CD4-positive, alpha-beta T cell treated with Interleukin-15 for 1 hour (primary cell): Measurements from ENCODE around the gene ACBD6.

Source experiments
- DNase-seq: peaks from one replicate; pipeline ENCODE4 v3.0.0-alpha.2; 2020

ACBD6 gene

DNA sequence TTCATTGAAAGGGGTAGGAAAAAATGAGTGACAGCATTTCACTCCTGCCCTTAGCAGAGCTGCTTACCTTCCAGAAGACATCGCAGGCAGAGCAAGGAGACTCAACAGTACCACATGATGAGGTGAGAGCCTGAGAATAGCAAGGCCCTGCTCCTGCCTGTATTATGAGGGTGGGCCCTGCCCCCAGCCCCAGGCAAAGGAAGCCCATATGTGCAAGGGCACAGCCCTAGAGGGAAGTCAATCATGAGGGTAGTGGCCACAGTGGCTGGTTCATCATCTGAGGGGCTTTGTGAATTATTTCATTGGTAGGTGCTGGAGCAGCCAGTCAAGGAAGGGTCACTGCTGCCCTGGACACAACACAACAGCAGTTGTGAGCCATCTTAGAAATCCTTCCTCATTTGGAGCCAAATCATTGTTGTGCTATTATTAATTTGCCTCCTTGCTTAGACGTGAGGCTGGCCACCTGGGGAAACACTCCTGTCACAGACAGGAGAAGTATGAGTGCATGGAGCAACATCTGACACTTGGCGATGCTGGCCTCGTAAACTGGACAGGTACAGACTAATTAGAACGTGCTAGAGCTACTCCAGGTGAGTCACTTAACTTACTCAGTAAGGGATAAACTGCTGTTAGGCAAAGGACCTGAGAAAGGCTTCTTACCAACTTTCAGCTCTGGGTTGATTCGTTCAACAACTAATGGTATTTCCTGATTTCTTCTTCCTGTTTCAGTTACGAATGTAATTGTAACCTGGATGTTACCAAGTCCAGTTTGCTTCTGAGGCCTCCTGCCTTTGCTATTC lies 22.7 kb upstream of the ACBD6 start:
- DNase-seq, result no peak

DNA sequence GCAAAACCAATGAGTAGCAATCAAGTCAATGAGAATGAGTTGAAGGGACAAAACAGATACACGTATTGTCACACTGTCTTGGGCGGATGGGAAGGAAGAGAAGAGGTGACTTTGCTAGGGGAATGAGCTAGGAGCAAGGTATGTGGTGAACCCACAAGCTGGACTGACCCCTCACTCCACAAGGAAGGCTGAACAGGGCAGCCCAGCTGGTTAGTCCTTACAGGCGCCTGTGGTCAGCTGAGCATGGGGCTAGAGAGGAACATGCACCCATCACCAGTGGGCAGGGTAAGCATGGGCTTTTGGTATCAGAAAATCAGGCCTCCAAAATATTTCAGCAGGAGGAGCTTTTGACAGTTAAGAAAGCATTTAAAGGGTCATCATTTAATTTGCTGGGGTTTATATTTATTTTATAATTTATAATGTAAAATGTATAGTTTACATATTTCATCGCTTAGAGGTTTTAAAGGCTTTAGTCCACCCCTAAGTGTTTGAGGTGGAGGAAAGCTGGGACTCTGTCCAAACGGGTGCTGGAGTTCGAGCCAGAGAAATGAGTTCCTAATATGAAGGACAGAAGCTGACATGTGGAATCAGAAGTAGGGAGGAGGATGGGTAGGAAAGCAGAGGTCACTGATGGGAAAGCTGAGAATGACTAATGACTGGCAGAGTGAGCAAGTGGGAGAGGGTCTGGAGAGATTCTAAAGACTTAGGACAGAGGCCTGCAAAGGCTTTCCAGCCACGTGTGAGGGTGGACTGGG lies 22.0 kb upstream of the ACBD6 start:
- no peak for DNase-seq

DNA sequence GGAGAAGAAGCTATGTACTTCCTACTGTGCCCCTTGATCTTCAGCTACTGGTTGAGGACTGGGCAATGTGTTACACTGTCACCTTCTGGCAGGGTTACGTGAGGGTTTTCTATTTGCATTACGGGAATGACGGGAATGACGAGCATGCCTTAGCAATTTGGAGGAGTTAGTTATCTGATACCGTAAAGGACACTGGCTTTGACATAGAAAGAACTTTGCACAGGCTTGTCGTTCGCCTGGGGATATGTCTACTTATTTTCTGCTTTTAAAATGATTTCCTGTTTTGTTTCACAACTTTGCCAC lies 19.8 kb upstream of the ACBD6 start:
- DNase-seq, result no peak

DNA sequence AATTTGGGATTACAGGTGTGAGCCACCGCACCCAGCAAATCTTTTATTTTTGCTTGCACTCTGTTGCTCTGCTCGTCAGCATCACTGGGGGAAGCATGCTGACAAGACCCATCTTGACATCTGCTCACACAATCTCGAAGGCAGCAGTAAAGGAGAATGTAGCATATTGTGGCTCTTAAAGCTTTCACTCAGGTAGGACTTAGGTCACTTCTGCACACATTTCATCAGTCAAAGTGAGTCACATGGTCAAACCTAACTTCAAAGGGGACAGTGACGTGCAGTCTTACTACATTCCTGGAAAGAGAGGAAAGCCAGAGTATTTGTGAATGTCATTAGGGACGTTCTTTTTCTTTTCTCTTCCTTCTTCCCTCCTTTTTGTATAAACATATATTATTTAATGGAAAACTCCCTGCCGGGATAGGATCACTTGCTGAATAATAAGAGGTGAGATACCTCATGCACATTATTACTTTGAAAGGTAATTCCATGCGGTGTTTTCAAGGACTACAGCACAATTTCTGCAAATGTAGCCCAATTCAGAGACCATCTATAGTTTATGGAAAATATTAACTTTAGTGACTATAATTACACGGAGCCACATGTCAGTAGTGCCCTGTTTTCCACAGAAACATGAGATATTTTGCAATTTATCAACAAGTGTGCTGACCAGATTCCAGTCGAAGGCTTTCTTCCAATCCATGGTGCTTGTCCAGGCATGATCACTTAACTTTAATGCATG lies 19.3 kb upstream of the ACBD6 start:
- no peak for DNase-seq

DNA sequence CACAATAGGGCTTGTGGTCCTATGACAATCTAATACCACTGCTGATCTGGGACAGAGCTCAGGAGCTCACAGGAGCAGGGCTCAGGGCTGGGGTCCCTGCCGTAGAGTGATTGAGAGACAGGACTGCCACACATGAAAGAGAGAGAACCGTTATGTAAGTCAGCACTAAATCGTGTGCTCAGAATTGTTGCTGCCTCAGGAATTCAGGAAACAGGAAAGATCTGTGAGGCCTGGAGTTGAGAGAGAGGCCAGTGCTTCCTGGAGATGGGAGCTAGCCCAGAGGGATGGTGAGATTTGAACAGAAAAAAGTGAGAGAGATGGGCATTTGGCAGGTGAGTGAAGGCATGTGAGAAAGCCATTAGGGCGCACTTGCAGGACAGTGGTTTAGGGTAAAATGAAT lies 17.5 kb upstream of the ACBD6 start:
- DNase-seq, result no peak

DNA sequence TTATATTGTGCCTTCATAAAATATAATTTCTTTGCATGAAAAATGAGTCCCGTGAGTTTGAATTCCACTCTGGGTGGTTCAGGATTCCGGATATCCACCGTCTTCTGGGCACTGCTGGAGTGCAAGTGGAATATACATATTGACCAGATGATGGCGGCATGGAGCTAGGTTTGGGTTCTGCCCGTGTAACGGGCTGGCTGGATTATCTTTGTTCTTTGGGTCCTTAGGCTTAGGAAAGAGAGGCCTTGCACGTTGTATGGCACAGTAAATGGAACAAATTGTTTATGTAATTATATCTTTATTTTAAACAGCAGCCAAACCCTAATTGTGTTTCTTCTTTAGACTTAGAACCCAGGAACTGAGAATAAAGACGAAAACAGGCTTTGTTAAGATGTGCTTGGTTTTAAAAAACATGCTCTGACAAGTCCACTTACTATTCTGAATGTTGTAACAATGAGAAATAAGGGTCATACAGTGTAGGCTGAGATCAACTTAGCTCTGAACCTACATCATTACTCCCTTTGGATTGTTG lies 13.5 kb upstream of the ACBD6 start:
- peak; percentile 46 for DNase-seq

DNA sequence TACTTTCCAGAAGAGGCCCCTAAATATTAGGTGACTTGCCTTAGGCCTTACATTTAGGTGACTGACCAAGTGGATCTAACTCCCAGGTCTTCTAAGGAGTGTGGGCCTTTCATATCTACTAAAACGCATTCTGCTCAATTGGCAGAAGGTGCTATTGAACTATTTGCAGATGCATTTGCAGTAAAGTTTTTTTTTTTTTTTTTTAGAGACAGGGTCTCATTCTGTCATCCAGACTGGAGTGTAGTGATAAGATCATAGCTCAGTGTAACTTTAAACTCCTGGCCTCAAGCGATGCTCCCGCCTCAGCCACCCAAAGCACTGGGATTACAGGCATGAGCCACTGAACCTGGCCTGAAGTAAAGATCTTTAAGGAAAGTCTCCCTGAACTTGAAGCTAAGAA lies 13.0 kb upstream of the ACBD6 start:
- DNase-seq, result no peak

DNA sequence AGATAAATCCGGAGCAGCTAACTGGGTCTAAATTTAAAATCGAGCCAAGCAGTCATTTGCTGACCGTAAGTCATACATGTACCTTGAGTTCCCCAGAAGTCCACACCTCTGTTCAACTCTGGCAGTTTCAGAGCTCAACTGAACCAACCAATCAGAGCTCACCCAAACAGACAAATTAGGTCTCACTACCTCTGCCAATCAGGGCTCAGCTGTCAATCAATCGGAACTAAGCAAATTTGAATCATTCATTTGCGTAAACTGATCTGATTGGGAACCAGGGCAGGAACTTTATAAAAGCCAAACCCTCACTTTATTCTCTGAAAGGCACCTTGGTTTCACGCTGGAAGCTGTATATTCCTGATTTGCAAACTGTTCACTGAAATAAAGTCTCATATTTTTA lies 11.2 kb upstream of the ACBD6 start:
- no peak for DNase-seq

DNA sequence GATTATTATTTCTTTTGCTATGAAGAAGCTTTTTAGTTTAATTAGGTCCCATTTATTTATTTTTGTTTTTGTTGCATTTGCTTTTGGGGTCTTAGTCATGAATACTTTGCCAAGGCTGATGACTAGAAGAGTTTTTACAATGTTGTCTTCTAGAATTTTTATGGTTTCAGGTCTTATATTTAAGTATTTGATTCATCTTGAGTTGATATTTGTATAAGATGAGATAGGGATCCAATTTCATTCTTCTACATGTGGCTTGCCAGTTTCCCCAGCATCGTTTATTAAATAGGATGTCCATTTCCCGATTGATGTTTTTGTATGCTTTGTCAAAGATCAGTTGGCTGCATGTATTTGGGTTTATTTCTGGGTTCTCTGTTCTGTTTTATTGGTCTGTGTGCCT lies 8.5 kb upstream of the ACBD6 start:
- no peak for DNase-seq

DNA sequence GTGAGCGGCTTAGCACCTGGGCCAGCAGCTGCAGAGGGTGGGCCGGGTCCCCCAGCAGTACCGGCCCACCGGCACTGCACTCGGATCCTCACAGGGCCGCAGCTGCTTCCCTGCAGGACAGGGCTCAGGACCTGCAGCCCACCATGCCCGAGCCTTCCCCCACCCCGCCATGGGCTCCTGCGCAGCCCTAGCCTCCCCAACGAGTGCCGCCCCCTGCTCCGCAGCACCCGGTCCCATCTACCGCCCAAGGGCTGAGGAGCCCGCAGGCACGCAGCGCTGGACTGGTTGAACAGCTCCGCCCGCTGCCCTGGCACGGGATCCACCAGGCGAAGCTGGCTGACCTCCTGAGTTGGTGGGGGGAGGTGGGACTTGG lies 6.3 kb upstream of the ACBD6 start:
- no peak for DNase-seq

DNA sequence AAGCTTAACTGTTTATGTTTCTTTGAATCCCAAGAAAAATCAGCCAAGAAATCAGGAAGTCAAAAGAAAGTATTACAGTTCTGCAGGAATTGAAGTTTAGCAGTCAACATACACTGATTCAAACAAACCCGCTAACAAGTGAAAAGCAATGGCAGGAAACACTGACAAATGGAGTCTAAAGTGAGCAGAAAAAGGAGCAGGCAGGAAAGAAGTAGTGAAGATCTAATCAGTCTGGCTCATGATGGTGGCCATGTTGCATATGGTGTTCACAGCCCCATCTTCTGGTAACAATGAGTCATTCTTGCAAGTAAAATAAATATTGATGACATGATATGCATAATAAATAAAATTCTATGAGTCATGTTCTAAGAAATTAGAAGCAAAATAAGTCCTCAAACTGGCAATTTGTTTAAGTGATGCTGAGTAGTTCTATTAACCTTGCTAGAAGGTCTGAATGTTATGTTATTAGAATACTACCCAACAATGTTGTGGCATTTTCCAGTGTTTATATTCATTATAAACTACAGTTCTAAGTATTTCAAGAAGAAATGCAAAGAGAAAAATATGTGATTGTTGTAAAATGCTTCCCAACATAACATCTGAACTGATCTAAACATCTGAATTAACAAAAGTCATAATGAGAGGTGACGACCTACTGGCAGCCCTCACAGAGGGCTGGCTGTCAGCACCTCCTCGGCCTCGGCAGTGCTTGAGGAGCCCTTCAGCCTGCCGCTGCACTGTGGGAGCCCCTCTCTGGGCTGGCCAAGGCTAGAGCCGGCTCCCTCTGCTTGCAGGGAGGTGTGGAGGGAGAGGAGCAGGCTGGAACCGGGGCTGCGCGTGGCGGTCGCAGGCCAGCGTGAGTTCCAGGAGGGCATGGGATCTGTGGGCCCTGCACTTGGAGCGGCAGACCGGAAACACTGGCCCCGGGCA lies 5.7 kb upstream of the ACBD6 start:
- DNase-seq, result no peak

DNA sequence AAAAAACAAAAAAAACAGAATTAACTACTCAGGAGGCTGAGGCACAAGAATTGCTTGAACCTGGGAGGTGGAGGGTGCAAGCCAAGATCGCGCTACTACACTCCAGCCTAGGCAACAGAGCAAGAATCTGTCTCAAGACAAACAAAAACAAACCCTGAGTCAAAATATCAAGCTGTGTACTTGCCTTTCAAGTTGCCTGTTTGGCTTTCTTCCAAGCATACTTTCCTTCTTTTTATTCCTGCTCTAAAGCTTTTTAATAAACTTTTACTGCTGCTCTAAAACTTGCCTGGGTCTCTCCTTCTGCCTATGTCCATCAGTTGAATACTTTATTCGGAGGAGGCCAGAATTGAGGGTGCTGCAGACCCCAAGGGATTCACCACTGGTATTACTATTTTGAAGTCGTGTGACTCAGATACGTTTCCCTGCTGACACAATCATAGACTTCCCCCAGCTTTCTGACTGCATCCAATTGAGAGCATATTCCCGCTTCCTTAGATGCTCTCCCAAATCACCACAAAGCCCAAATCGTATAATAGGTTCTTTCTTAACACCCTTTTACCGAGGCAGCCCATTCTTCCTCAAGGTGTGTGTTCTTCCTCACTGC lies 3.5 kb upstream of the ACBD6 start:
- DNase-seq, result no peak

DNA sequence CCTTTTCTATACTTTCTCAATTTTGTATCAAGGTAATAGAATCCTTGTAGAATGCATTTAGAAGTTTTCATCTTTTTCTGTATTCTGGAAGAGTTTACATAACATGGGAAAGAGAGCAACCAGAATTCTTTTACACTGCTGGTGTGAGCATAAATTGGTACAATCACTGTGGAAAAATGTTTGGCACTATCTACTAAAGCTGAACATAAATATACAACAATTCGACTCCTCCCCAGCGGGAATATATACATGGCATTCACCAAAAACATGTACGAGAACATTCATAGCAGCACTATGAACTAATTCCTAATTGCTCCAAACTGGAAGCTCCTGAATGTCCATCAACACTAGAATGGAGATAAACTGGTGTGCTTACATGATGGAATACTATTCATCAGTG lies 1.8 kb upstream of the ACBD6 start:
- no peak for DNase-seq

DNA sequence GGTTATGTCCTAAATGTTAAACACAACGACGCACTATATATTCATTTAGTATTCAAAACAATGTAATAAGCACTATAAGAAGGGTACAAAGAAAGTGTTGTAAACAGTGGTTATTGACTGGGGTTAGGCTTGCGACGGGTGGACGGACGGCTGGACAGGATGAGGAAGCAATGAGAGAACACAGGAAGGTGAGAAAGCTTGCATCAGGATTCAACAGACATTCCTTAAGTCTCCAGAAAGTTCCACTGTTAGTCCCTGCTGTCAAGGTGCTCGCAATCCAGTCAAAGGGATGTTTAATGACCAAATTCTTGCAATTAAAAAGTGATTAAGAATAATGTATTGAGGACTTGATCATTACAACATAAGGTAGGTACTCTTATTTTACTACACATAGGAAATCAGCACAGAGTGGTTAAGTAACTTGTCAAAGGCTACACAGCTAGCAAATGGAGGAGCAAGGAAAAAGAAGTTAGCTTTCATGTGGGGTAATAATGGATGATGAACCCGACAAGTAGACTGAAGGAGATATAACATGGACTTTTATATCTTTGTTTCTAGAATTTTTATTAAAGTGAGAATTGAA lies 994 bp upstream of the ACBD6 start:
- no peak for DNase-seq

DNA sequence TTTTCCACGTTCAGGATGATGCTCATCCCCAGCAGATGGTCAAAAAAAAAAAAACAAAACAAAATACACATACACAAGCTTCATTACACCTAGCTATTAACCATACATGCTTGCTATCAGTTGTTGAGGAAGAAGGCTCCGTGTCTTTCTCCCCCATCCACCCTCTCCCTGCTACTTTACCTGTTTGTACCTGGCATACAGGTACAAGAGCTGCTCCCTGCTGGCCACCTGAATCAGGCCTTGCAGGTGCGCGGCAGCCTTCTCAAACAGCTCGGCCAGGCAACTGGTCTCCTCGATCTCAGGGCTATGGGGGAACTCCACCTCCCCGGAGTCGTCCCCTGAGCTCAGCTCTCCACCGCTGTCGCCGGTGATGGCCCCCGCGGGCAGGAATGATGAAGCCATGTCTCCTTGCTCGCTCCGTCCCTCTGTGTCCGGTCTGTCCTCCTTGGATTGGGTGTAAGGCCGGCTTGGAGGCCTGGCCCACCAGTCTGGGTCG lies 464 bp downstream of the ACBD6 start:
- DNase-seq, result no peak

DNA sequence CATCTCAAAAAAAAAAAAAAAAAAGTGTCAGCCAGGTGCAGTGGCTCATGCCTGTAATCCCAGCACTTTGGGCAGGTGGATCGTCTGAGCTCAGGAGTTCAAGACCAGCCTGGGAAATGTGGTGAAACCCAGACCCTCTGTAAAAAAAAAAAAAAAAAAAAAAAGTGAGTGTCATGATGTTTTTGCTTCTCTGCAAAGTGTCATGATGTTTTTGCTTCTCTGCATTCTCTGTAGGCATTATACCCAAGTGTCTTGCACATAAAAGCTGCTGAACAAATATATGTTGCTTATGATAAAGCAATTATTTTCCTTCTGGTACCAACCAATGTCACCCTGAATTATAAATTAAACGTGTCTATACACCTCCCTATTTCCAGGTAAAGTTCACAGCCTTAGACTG lies 1.7 kb downstream of the ACBD6 start:
- DNase-seq, result no peak

DNA sequence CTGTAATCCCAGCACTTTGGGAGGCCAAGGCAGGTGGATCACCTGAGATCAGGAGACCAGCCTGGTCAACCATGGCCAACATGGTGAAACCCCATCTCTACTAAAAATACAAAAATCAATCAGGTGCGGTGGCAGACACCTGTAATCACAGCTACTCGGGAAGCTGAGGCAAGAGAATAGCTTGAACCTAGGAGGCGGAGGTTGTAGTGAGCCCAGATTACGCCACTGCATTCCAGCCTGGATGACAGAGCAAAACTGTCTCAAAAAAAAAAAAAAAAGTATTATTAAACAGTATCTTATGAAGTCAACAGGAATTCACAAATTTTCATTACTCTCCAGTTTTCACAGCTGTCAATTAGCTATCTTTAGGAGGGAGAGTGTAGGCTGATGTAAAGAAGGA lies 3.8 kb downstream of the ACBD6 start:
- no peak for DNase-seq

DNA sequence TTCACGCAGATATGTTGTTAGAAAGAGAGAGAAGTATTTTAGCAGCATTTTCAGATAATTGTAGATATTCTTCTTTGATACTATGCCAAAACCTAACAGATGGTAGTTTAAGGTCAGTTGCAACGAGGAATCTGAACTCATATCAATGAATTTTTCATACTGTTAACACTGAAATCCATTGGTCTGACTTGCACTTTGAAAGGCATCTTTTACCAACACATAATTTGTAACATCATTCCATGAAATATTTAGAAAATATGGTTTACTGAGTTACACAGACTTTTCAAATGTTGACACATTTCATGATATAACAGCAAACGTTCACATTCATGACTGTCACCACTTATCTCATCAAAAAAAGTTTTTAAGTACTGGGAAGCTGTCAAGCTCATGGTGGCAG lies 4.6 kb downstream of the ACBD6 start:
- DNase-seq, result no peak

DNA sequence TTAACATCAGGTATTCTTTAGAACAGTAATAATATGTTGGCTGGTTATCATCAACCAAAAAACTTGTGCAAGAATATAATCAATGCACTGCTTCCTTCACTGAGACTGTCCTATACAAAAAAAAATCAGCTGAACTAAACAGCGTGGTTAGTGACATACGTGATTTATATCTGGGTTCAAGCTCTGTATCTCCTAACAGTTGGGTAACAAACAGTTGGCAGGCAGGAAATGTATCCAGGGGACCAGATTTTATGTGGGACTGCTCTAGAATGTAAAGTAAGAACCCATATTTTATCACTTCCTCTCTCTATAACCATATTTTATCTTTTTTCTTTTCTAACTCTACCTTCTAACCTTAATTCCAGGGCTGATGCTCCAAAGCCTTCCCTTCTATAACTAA lies 8.0 kb downstream of the ACBD6 start:
- no peak for DNase-seq

DNA sequence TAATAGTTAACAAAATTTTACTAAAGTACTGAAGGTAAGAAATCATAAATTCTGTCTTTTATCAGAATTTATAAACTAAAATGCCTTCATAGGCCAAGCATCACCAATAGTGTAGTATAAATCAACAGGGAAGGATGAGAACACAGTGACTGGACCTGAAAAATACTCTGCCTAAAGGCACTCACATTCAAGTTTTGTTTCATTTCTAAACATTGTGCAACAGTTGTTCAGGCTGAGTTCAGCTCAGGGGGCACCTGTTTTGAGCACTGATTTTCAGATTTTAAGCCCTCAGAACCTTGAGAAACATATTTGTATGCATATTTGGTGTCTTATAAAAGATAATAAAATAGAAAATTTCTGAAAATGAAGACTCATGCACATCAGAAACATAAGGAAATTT lies 12.4 kb downstream of the ACBD6 start:
- DNase-seq, result no peak

DNA sequence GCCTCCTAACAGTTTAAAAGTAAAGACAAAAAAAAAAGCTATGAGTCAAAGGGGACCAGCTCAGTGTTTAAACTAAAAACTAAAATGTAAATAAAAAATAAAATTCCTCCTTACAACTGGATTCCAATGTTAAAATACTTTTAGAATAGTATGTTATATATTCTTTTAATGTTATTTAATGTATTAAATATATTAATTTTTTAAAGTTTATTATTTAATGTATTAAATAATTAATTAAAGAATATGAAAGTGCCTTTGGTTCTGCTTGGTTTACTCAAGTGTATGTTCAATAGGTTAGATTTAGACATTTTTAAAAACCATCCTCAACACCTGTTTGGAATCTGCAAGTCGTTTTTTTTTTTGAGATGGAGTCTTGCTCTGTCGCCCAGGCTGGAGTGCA lies 13.1 kb downstream of the ACBD6 start:
- DNase-seq, result no peak

DNA sequence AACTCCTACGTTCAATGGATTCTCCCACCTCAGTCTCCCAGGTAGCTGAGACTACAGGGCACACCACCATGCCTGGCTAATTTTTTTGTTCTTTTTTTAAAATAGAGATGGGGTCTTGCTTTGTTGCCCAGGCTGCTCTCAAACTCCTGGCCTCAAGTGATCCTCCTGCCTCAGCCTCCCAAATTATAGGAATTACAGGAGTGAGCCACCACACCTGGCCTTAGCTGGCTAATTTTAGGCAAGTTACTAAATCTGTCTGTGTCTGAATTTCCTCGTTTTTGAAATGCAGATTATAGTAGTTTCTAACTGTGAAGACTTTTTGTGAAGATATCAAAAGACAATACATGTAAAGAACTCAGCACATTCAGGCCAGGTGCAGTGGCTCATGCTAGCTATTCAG lies 13.7 kb downstream of the ACBD6 start:
- DNase-seq, result no peak
